Caco-2 (cell line): Measurements from ENCODE around the gene DPY30. TPM values are rescaled to one million over a fixed set of nuclear protein-coding genes. Genes with fewer than 3 reads are reported as not detected.

Experiments used
- BruUV-seq: library from RNA; stranded (reverse); fragments of 400-500 nt; replicated peaks from 2 replicates; lab custom pipeline; 2021; lab: Mats Ljungman, UMichigan
- CTCF ChIA-PET: fragments of 300-600 bp; sonication (Branson Sonifier 250); formaldehyde crosslinking; loops from one replicate; lab custom pipeline; 2022; ENCODE audit warnings: antibody characterized with exemption; lab: Charles Lee
- POLR2A ChIA-PET: fragments of 300-600 bp; sonication (Branson Sonifier 250); formaldehyde crosslinking; loops from one replicate; lab custom pipeline; 2022; ENCODE audit warnings: antibody characterized with exemption; lab: Charles Lee
- DNase-seq, 2 experiments: peaks; one replicate each; pipeline versions ENCODE4 v3.0.0 to v3.0.0-alpha.2; 2020 to 2022
- H3K27me3 ChIP-seq: replicated peaks from 2 replicates; pipeline ENCODE4 v1.6.0; 2011; ENCODE audit warnings: low read length; ENCODE audit not compliant: control insufficient read depth, insufficient read depth
- H3K36me3 ChIP-seq: 2 replicates; pipeline ENCODE4 v1.5.1; 2011; ENCODE audit warnings: low read length; ENCODE audit not compliant: control insufficient read depth, insufficient read depth
- H3K4me1 ChIP-seq: fragments of 250-450 bp; sonication (Bioruptor Pico); 2 replicates; pipeline ENCODE4 v1.5.1; 2020; ENCODE audit warnings: mild to moderate bottlenecking
- H3K4me3 ChIP-seq: 2 replicates; pipeline ENCODE4 v1.5.1; 2011; ENCODE audit warnings: low read depth, mild to moderate bottlenecking, control low read depth, low read length
- H3K9me3 ChIP-seq: fragments of 250-450 bp; sonication (Bioruptor Pico); 2 replicates; pipeline ENCODE4 v1.5.1; 2020; ENCODE audit warnings: mild to moderate bottlenecking, moderate library complexity
- H3K27ac Mint-ChIP-seq: one replicate; pipeline ENCODE4 v1.8.0; 2022; ENCODE audit warnings: mixed read lengths; ENCODE audit not compliant: unreplicated experiment
- H3K27me3 Mint-ChIP-seq: one replicate; pipeline ENCODE4 v1.8.0; 2022; ENCODE audit warnings: mixed read lengths; ENCODE audit not compliant: insufficient read depth, unreplicated experiment
- H3K36me3 Mint-ChIP-seq: one replicate; pipeline ENCODE4 v1.8.0; 2022; ENCODE audit warnings: mild to moderate bottlenecking, mixed read lengths; ENCODE audit not compliant: insufficient read depth, unreplicated experiment
- H3K4me1 Mint-ChIP-seq: one replicate; pipeline ENCODE4 v1.8.0; 2022; ENCODE audit warnings: low read depth, mixed read lengths; ENCODE audit not compliant: unreplicated experiment
- H3K4me3 Mint-ChIP-seq: one replicate; pipeline ENCODE4 v1.8.0; 2022; ENCODE audit warnings: mild to moderate bottlenecking, moderate library complexity, mixed read lengths; ENCODE audit not compliant: unreplicated experiment
- H3K9me3 Mint-ChIP-seq: one replicate; pipeline ENCODE4 v1.8.0; 2022; ENCODE audit warnings: mixed read lengths; ENCODE audit not compliant: unreplicated experiment
- intact Hi-C: fragments of 100-400 bp; cut with micrococcal nuclease; formaldehyde crosslinking; loops from one replicate; pipeline ENCODE4 v1.10.0; 2022; ENCODE audit not compliant: unreplicated experiment
- total RNA-seq: library from RNA; stranded (reverse); gene quantifications from 2 replicates; pipeline ENCODE4 v1.2.3, GENCODE V29; 2022
- TF ChIP-seq, protein P1 (sequence below), 2 experiments: fragments of 200-600 bp in 1 of 2; IDR thresholded peaks; 1 replicate in 1 of 2; 2 replicates in 1 of 2; pipeline versions ENCODE4 v1.5.1 to v1.8.0; 2011 to 2022; ENCODE audit warnings: antibody characterized with exemption in 1 of 2, control low read depth in 1 of 2, inconsistent platforms in 1 of 2, low read depth in 1 of 2, low read length in 1 of 2, mild to moderate bottlenecking in 1 of 2, moderate library complexity in 1 of 2; ENCODE audit not compliant: insufficient read depth in 1 of 2, severe bottlenecking in 1 of 2, unreplicated experiment in 1 of 2

Gene DPY30
- total RNA-seq, 1 experiment from 2014 or later = 136 TPM

DNA sequence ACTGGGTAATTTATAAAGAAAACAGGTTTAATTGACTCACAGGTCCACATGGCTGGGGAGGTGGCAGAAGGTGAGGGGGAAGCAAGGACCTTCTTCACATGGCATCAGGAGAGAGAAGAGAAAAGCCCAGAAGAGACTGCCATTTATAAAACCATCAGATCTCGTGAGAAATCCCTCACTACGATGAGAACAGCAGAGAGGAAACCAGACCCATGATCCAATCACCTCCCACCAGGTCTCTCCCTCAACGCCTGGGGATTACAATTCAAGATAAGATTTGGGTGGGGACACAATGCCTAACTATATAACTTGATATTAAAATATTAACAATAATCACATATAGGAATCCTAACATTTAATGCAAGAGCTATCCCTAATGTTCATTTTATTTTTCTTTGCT is 60.6 kb downstream of the DPY30 start:
- POLR2A ChIA-PET = no interaction called here
- Mint-ChIP-seq H3K4me3 (no peak overlapping the region), H3K4me1 (peaks cover 15% of the 10 kb centered on the region), H3K36me3 (peaks cover 10% of the 10 kb centered on the region), H3K27me3 (no peaks in the 10 kb centered on the region), H3K9me3 (no peaks in the 10 kb centered on the region), H3K27ac (no peak overlapping the region)
- no peak overlapping the region for H3K4me3 ChIP-seq
- H3K36me3 ChIP-seq = no peaks in the 10 kb centered on the region
- no peaks in the 10 kb centered on the region for H3K27me3 ChIP-seq
- no peaks in the 10 kb centered on the region for H3K9me3 ChIP-seq
- CTCF ChIA-PET = no interaction called here
- DNase-seq = no peak
- BruUV-seq = no TSS peak
- TF ChIP-seq, protein P1, sequence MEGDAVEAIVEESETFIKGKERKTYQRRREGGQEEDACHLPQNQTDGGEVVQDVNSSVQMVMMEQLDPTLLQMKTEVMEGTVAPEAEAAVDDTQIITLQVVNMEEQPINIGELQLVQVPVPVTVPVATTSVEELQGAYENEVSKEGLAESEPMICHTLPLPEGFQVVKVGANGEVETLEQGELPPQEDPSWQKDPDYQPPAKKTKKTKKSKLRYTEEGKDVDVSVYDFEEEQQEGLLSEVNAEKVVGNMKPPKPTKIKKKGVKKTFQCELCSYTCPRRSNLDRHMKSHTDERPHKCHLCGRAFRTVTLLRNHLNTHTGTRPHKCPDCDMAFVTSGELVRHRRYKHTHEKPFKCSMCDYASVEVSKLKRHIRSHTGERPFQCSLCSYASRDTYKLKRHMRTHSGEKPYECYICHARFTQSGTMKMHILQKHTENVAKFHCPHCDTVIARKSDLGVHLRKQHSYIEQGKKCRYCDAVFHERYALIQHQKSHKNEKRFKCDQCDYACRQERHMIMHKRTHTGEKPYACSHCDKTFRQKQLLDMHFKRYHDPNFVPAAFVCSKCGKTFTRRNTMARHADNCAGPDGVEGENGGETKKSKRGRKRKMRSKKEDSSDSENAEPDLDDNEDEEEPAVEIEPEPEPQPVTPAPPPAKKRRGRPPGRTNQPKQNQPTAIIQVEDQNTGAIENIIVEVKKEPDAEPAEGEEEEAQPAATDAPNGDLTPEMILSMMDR (IDR thresholded peaks at IDR 0.05; ENCODE audit: insufficient read depth in 1 of 2, low read depth in 1 of 2, low read length in 1 of 2, severe bottlenecking in 1 of 2, unreplicated experiment in 1 of 2) = no peak
- intact Hi-C loops = no loop called here
- H3K4me1 ChIP-seq = peaks cover 13% of the 10 kb centered on the region; the same call in 1 of the 2 replicates

DNA sequence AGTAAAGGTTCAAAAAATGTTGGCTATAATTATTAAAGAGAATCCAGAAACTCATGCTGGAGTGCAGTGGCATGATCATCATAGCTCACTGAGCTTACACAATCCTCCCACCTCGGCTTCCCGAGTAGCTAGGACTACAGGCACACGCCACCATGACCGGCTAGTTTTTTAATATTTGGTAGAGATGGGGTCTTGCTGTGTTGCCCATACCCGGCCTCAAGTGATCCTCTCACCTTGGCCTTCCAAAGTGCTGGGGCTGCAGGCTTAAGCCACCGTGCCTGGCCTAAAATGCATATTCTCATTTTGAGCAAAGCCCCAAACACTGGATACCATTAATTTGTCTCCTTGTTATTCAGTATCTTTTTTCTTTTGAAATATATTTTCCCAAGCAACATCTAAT is 61.2 kb downstream of the DPY30 start:
- POLR2A ChIA-PET = no interaction called here
- H3K4me3 ChIP-seq = no peak overlapping the region
- no peak overlapping the region for H3K27ac Mint-ChIP-seq

More for the DNA sequence above, 61.2 kb downstream of the DPY30 start:
- Histone ChIP-seq H3K36me3 (no peaks in the 10 kb centered on the region), H3K9me3 (no peaks in the 10 kb centered on the region), H3K4me1 (peaks cover 13% of the 10 kb centered on the region; the same call in 1 of the 2 replicates), H3K27me3 (no peaks in the 10 kb centered on the region)
- no TSS peak for BruUV-seq
- no peaks in the 10 kb centered on the region for H3K27me3 Mint-ChIP-seq
- peaks cover 15% of the 10 kb centered on the region for H3K4me1 Mint-ChIP-seq
- DNase-seq = no peak
- H3K4me3 Mint-ChIP-seq = no peak overlapping the region
- H3K36me3 Mint-ChIP-seq = peaks cover 6% of the 10 kb centered on the region
- intact Hi-C loops = no loop called here
- no peaks in the 10 kb centered on the region for H3K9me3 Mint-ChIP-seq
- CTCF ChIA-PET = no interaction called here
- TF ChIP-seq, protein P1 (IDR thresholded peaks at IDR 0.05; ENCODE audit: insufficient read depth in 1 of 2, low read depth in 1 of 2, low read length in 1 of 2, severe bottlenecking in 1 of 2, unreplicated experiment in 1 of 2) = no peak

Other genes with a start within 250 kb of the DPY30 start
- 75.9 and 79.0 TPM in 2 replicates for gene MEMO1, start 28.8 kb downstream of the DPY30 start, total RNA-seq
- 29.7 and 31.7 TPM in 2 replicates for gene SPAST, start 23.8 kb upstream of the DPY30 start, total RNA-seq
- 32.9 and 35.0 TPM in 2 replicates for gene SLC30A6, start 126.1 kb upstream of the DPY30 start, total RNA-seq
- not detected in 2 replicates for gene NLRC4, start 225.1 kb upstream of the DPY30 start, total RNA-seq
- gene YIPF4, start 238.1 kb upstream of the DPY30 start, total RNA-seq = 46.4 and 60.2 TPM in 2 replicates